ENCODE results near the gene PRTN3.
A peak's percentile ranks its signal among the peaks of the same experiment; 100 is the strongest.

The PRTN3 gene

GRCh38 chr19:813219-814151 is 27.3 kb upstream of the PRTN3 start:
- Histone ChIP-seq H3K27me3 (ENCODE audit: insufficient read depth, poor library complexity, severe bottlenecking) (no peaks in the 10 kb centered on the region), H3K36me3 (ENCODE audit: low read depth) (peaks cover 36% of the 10 kb centered on the region), H3K9me3 (ENCODE audit: severe bottlenecking) (no peaks in the 10 kb centered on the region), H3K4me3 (ENCODE audit: severe bottlenecking) (no peak overlapping the region), H3K4me1 (ENCODE audit: insufficient read depth, poor library complexity, severe bottlenecking) (no peaks in the 10 kb centered on the region), H3K27ac (ENCODE audit: poor library complexity, severe bottlenecking) (no peak overlapping the region)
- ATAC-seq (ENCODE audit: low read depth) (peak; percentile 9; the same call in 1 of the 3 replicates), DNase-seq (ENCODE audit: low spot score) (no peak)
- no peak for TF ChIP-seq CTCF (IDR thresholded peaks at IDR 0.05; ENCODE audit: poor library complexity, severe bottlenecking)

GRCh38 chr19:814152-815078 is 26.4 kb upstream of the PRTN3 start:
- Histone ChIP-seq H3K27ac (ENCODE audit: poor library complexity, severe bottlenecking) (no peak overlapping the region), H3K36me3 (ENCODE audit: low read depth) (peaks cover 27% of the 10 kb centered on the region), H3K4me3 (ENCODE audit: severe bottlenecking) (no peak overlapping the region), H3K27me3 (ENCODE audit: insufficient read depth, poor library complexity, severe bottlenecking) (no peaks in the 10 kb centered on the region), H3K9me3 (ENCODE audit: severe bottlenecking) (no peaks in the 10 kb centered on the region), H3K4me1 (ENCODE audit: insufficient read depth, poor library complexity, severe bottlenecking) (no peaks in the 10 kb centered on the region)
- TF ChIP-seq CTCF (IDR thresholded peaks at IDR 0.05; ENCODE audit: poor library complexity, severe bottlenecking): no peak
- DNase-seq (ENCODE audit: low spot score) (no peak), ATAC-seq (ENCODE audit: low read depth) (peak; percentile 8; the same call in 2 of the 3 replicates)

GRCh38 chr19:815079-815774 is 25.6 kb upstream of the PRTN3 start:
- H3K36me3 ChIP-seq (ENCODE audit: low read depth): peaks cover 19% of the 10 kb centered on the region
- DNase-seq (ENCODE audit: low spot score): no peak
- H3K9me3 ChIP-seq (ENCODE audit: severe bottlenecking): no peaks in the 10 kb centered on the region
- no peaks in the 10 kb centered on the region for H3K27me3 ChIP-seq (ENCODE audit: insufficient read depth, poor library complexity, severe bottlenecking)
- ATAC-seq (ENCODE audit: low read depth): peak; percentile 28
- no peak for TF ChIP-seq CTCF (IDR thresholded peaks at IDR 0.05; ENCODE audit: poor library complexity, severe bottlenecking)
- H3K27ac ChIP-seq (ENCODE audit: poor library complexity, severe bottlenecking): no peak overlapping the region
- no peak overlapping the region for H3K4me3 ChIP-seq (ENCODE audit: severe bottlenecking)
- H3K4me1 ChIP-seq (ENCODE audit: insufficient read depth, poor library complexity, severe bottlenecking): no peaks in the 10 kb centered on the region

GRCh38 chr19:815775-816499 is 24.9 kb upstream of the PRTN3 start:
- Histone ChIP-seq H3K36me3 (ENCODE audit: low read depth) (peaks cover 12% of the 10 kb centered on the region), H3K4me3 (ENCODE audit: severe bottlenecking) (no peak overlapping the region), H3K27me3 (ENCODE audit: insufficient read depth, poor library complexity, severe bottlenecking) (no peaks in the 10 kb centered on the region), H3K27ac (ENCODE audit: poor library complexity, severe bottlenecking) (no peak overlapping the region), H3K4me1 (ENCODE audit: insufficient read depth, poor library complexity, severe bottlenecking) (no peaks in the 10 kb centered on the region), H3K9me3 (ENCODE audit: severe bottlenecking) (no peaks in the 10 kb centered on the region)
- peak; percentile 11; the same call in 2 of the 3 replicates for ATAC-seq (ENCODE audit: low read depth)
- TF ChIP-seq CTCF (IDR thresholded peaks at IDR 0.05; ENCODE audit: poor library complexity, severe bottlenecking): no peak
- DNase-seq (ENCODE audit: low spot score): no peak

All from RWPE2 (cell line).